Stimulated activated naive CD4-positive, alpha-beta T cell (primary cell): ENCODE results near the gene DIPK1B.
A peak's percentile ranks its signal among the peaks of the same experiment; 100 is the strongest.
"Not testable (repeated sequence)": the region's sequence is repeated elsewhere in the genome, so short reads cannot be mapped to it uniquely, and the experiment has no call there.

ENCODE experiments used
- DNase-seq, 6 experiments: peaks; one replicate each; lab custom pipeline; 2025; lab: John Stamatoyannopoulos, UW

Gene DIPK1B

DNA sequence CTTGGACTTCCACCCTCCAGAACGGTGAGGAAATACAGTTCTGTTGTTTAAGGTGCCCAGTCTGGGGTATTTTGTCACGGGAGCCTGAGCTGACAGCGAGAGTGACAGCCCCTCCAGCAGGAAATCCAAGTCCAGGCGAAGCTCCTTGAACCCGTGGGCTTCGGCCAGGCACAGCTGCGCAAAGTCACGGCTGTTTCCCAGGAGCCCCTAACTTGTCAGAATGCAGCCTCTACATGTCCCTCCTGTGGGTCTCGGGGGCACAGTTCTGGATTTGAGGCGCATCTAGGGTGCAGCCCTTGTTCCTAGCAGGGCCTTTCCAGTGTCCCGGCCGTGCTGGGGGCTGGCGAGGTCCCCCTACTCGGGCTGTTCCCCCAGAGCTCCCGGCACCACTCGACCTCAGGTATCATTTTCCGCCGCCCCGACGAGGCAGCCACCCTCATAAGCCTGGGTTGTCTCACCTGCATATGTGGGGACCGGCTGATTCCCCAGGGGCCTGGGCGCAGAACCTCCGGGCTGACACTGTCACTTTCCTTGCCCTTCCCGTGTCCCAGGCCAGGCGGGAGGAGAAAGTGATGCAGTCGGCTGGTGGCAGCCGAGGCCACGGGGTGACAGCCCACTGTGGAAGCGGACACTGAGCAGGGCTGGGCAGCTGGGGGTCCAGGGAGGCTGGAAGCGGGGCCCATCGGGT is 41.1 kb downstream of the DIPK1B start:
- DNase-seq, result no peak

- DNase-seq, result no peak
Observed at GRCh38 chr9:136754059-136754572, 41.7 kb downstream of the DIPK1B start.

GRCh38 chr9:136754626-136755301 is 42.4 kb downstream of the DIPK1B start:
- DNase-seq, result no peak

GRCh38 chr9:136755302-136756133 is 43.1 kb downstream of the DIPK1B start:
- not testable (repeated sequence) for DNase-seq

DNA sequence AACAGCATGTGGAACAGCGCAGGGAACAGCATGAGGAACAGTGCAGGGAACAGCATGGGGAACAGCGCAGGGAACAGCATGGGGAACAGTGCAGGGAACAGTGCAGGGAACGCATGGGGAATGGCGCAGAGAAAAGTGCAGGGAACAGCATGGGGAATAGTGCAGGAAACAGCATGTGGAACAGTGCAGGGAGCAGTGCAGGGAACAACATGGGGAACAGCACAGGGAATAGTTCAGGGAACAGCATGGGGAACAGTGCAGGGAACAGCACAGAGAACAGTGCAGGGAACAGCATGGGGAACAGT is 43.7 kb downstream of the DIPK1B start:
- no peak for DNase-seq

DNA sequence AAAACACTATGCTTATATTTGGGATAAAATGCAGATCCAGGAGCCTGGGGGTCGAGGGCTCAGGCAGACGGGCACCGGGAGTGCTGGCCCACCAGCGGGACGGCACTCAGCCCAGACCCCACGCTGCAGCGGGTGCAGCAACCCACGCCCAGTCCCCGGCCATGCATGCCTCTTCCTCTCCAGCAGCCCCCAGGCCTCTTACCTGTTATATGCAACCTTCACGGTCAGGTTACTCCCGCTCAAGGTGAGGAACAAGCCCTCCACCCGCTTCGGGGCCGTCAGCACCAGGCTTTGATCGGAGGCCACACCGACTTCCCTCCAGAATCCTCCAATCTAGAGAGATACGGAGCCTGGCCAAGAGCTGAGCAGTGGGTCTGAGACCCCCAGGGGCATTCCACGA is 44.5 kb downstream of the DIPK1B start:
- DNase-seq, result no peak

- no peak for DNase-seq
Observed at GRCh38 chr9:136757328-136757727, 45.0 kb downstream of the DIPK1B start.

DNA sequence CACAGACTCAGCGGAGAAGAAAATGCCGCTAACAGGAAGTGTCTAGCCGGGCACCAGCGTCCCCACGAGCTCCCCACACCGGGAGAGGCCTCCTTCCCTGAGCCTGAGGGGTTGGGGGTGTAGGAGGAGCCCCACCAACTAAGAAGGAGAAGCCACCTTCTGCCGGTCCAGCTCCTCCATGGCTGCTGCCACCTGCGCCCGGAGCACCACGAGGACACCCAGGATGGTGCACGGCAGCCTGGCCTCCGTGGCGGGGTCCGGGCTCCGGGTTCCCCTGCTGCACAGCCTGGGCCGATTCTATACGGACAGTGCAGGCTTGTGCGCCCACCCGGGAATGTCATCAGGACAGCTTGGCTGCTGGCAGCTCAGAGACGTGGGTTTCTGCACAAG is 45.4 kb downstream of the DIPK1B start:
- DNase-seq, result no peak

DNA sequence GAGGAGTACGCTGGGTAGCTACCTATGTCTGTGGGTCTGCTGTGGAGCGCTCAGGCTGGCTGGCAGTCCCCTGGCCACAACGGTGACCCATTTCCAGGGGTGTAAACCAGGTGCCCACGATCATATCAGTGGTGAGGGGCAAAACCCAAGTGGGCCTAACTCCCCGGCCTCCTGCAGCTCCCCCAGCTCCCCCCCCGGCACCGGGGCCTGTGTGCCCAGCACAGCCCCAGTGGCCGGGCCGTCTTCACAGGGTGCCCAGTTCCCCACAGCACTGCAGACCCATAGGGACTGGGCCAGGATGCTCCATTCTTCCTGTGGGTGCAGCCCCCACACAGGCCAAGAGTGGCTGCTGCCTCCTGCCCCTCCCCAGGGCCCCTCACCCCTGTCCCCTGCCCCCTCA is 46.6 kb downstream of the DIPK1B start:
- DNase-seq, result no peak

- DNase-seq, result no peak
Observed at GRCh38 chr9:136759436-136760325, 47.3 kb downstream of the DIPK1B start.

- no peak for DNase-seq
Observed at GRCh38 chr9:136760424-136760823, 48.1 kb downstream of the DIPK1B start.

- not testable (repeated sequence) for DNase-seq
Observed at GRCh38 chr9:136760834-136761544, 48.6 kb downstream of the DIPK1B start.

DNA sequence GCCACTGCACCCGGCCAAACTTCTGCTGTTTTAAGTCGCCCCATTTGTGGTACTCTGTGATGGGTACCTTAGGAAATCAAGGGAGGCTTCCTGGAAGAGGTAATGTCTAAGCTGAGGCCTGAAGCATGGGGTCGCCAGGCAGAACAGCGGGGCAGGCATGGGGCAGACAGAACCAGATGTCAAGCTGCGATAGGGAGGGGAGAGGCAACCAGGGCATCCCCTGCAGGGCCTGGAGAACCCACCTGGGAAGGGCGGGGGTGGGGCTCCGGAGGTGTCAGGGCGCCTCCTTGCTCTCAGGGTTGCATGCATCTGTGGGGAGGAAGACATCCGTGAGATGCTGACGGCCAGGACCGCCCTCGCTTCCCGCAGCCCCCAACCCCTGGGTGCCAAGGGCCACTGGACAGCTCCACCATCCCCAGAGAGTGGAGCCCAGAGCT is 49.2 kb downstream of the DIPK1B start:
- DNase-seq, result no peak

GRCh38 chr9:136762221-136762691 is 49.9 kb downstream of the DIPK1B start:
- DNase-seq, result no peak

GRCh38 chr9:136762915-136763648 is 50.7 kb downstream of the DIPK1B start:
- peak in 5 of 6 experiments; percentile 10 to 48 (median 33) for DNase-seq

DNA sequence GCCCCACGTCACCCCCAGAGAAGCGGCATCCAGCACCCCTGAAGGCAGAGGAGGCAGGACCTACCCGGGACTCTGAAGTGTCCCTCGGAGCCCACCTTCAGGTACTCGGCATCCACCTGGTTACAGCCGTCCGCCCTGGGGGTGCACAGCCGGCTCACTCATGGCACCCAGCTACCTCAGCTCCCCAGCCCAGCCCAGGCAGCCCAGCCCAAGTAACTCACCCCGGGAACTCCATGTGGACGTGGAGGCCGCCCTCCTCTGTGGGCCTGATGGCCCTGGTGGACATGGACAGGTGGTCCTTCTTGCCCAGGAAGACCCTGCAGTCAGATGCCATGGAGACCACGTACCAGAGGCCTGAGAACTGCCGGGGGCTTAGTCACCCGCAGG is 51.3 kb downstream of the DIPK1B start:
- DNase-seq, result no peak

- no peak for DNase-seq
Observed at GRCh38 chr9:136764301-136764891, 52.0 kb downstream of the DIPK1B start, which contains the start of gene LCN15. LCN15 (minus strand) TSS chr9:136764518; CDS start chr9:136764488, 30 bp downstream.

GRCh38 chr9:136765041-136765440 is 52.7 kb downstream of the DIPK1B start:
- no peak for DNase-seq

DNA sequence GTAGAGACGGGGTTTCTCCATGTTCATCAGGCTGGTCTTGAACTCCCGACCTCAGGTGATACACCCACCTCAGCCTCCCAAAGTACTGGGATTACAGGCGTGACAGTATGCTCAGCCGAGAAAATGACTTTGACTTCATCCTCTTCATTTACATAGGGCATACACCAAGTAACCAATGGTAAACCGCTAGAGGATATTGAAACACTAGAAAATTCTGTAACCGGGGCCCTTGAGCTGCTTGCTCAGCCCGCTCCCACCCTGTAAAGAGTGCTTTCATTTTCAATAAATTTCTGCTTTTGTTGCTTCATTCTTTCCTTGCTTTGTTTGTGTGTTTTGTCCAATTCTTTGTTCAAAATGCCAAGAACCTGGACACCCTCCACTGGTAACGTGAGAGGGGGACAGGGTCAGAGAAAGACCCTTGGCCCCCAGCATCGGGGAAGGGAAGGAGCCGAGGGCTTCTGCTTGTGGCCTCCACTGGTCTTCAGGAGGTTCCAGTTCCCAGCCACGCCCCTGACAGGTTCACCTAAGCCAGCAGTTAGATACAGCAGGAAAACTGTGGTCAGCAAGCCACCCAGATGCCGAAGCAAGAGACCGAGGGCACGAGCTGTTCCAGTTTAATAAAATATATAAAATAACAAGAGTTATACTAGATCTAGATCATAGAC is 53.5 kb downstream of the DIPK1B start:
- not testable (repeated sequence) for DNase-seq
